Esophagus mucosa (tissue), 1 donor: ENCODE measurements around the gene MDGA2. TPM values are rescaled to one million over a fixed set of nuclear protein-coding genes. Genes with fewer than 3 reads are reported as not detected.

ENCODE experiments used
- ATAC-seq: fragments of 200-7000 bp; cut with Tn5 transposase; one replicate; pipeline ENCODE4 v1.9.1; 2020
- total RNA-seq: library from RNA; stranded (reverse); gene quantifications from one replicate; pipeline ENCODE4 v1.2.4, GENCODE V29; 2023
- donor health status: DM: yes; HTN: yes; CAD: no.

The MDGA2 gene
- total RNA-seq, 1 donor from 2014 or later: not detected

DNA sequence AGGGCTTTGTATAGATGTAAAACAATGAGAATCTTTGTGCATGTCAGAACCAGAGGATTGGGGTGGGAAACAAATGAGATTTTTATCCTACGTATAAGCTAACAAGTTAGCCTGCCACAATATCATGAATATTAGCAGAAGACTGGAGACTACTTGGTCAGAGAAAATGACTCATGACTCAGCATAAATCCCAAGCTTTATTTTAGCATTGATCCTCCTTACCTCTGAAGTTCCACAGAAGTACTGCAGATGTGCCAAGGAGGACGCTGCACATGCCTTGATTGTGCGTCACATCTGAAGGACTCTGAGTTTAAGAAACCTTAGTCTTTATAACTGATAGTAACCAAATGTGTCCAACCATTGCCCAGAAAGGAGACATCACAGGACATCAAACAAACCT is 789.8 kb downstream of the MDGA2 start:
- ATAC-seq: no peak

DNA sequence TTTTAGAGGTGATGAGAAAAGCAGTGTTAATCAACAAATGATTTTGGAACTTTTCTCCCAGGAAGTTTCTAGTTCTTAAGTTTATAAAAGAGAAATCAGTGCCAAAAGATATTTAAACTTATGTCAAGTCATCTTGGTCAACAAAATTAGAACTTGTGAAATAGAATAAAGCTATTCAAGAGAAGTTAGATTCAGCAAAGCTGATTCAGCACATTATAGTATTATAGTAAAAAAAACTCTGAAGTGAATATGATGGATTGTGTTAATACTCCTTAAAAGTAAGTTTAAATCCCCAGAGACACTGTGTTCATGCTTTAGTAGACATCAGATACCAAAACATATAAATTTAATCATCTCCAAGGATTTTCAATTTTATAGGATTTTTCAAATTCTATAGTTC is 813.7 kb downstream of the MDGA2 start:
- no peak for ATAC-seq

DNA sequence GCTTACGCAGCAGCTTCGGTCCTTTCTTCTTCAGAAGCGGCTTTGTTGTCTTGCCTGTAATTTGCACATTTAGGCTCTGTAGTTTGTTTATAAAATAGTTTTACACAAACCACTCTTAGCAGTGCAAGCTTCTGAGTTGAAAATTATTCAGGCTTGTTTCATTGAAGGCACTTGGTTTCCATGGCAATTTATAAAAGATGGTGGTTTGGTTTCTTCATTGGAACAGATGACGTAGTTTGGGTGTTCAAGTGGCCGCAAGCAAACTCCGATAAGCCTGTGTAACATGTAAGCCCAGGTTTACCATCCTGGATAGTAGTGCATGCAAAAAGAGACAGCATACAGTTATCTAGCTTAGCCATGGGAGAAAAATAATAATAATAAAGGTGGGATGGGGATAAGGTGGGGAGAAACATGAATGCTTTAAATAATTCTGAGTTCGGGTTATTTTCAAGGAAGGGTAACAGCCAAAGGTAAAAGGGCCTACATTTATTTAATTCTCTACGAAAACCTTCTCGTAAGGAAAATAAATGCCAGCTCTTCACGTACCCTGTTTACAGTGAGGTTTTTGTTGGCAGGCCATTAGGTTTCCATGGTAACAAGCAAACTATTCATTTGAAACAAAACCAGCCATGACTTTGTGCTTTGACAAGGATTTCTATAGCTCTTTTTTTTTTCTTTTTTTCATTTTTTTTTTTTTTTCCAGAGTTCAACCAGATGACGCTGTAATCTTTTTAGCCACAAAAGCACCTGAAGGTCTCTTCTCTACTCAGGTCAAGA is 834.3 kb downstream of the MDGA2 start:
- no peak for ATAC-seq

DNA sequence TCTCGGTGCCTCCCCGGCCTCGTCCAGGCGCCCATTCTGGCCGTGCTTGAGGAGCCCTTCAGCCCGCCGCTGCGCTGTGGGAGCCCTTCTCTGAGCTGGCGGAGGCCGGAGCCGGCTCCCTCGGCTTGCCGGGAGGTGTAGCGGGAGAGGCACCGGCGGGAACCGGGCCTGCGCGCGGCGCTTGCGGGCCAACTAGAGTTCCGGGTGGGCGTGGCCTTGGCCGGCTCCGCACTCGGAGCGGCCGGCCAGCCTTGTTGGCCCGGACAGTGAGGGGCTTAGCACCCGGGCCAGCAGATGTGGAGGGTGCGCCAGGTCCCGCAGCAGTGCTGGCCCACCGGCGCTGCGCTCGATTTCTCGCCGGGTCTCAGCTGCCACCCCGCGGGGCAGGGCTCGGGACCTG is 855.1 kb downstream of the MDGA2 start:
- no peak for ATAC-seq

GRCh38 chr14:46819117-46819516 is 856.3 kb downstream of the MDGA2 start:
- ATAC-seq: no peak

DNA sequence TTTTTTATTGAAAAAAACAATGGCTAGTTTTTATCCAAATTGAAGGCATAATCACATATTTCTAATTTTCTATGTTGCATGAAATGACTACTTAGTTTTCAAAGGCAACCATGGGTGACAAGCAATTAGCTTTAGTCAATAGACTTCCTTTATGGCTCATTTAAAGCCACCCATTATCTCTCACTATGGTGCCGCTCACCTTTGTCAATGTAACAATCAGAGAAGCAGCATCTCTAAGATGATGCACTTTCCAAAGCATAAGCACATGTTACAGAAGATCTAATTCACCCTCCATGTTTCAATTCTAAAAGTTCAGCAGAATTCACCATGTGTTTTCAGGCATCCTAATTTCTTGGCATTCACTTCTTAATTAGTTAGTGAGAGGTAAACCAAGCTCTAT is 857.3 kb downstream of the MDGA2 start:
- ATAC-seq: no peak

DNA sequence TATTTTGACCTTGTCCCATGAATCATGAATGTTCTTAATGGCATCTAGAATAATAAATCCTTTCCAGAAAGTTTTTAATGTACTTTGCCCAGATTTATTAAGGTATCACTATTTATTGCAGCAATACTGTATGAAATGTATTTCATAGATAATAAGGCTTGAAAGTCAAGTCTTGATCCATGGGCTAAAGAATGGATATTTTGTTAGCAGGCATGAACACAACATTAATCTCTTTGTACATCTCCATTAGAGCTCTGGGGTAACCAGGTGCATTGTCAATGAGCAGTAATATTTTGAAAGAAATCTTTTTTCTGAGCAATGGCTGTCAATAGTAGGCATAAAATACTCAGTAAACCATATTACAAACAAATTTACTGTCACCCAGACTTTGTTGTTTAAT is 882.3 kb downstream of the MDGA2 start:
- ATAC-seq: no peak
